AG04450 (cell line): Measurements from ENCODE around the gene DPF1. TPM values are rescaled to one million over a fixed set of nuclear protein-coding genes. Genes with fewer than 3 reads are reported as not detected.

Experiments
- CTCF ChIA-PET: fragments of 300-600, 350-600 bp; formaldehyde crosslinking; extraction: SDS; loops from one replicate; lab custom pipeline; 2022; ENCODE audit warnings: antibody characterized with exemption, inconsistent platforms; lab: Charles Lee
- POLR2A ChIA-PET: fragments of 350-600 bp; formaldehyde crosslinking; extraction: SDS; loops from one replicate; lab custom pipeline; 2021; ENCODE audit warnings: antibody characterized with exemption, inconsistent platforms; lab: Yijun Ruan, JAX
- DNase-seq: peaks from one replicate; pipeline ENCODE4 v3.0.0-alpha.2; 2011; ENCODE audit warnings: low read depth, low spot score
- H3K27ac ChIP-seq: one replicate; pipeline ENCODE4 v1.5.1; 2012; ENCODE audit warnings: low read depth, low read length, control low read depth
- H3K27me3 ChIP-seq: one replicate; pipeline ENCODE4 v1.6.0; 2012; ENCODE audit warnings: low read length; ENCODE audit not compliant: control insufficient read depth, insufficient read depth
- H3K4me3 ChIP-seq: 2 replicates; pipeline ENCODE4 v1.5.1; 2011; ENCODE audit warnings: mild to moderate bottlenecking, low read depth, low read length, control low read depth
- H3K9me3 ChIP-seq: 2 replicates; pipeline ENCODE4 v1.5.1; 2012; ENCODE audit warnings: low read length; ENCODE audit not compliant: control insufficient read depth, insufficient read depth
- polyA plus RNA-seq: library from polyadenylated mRNA; depleted of rRNA; stranded (reverse); fragments of >200 nt; gene quantifications from 2 replicates; pipeline ENCODE4 v1.2.3, GENCODE V29; 2011
- TF ChIP-seq, protein P1 (sequence below): IDR thresholded peaks from 2 replicates; pipeline ENCODE4 v1.5.1; 2011; ENCODE audit warnings: low read depth, low read length, control low read depth, inconsistent platforms

DPF1 gene
- polyA plus RNA-seq, 1 experiment: 1.4 TPM

DNA sequence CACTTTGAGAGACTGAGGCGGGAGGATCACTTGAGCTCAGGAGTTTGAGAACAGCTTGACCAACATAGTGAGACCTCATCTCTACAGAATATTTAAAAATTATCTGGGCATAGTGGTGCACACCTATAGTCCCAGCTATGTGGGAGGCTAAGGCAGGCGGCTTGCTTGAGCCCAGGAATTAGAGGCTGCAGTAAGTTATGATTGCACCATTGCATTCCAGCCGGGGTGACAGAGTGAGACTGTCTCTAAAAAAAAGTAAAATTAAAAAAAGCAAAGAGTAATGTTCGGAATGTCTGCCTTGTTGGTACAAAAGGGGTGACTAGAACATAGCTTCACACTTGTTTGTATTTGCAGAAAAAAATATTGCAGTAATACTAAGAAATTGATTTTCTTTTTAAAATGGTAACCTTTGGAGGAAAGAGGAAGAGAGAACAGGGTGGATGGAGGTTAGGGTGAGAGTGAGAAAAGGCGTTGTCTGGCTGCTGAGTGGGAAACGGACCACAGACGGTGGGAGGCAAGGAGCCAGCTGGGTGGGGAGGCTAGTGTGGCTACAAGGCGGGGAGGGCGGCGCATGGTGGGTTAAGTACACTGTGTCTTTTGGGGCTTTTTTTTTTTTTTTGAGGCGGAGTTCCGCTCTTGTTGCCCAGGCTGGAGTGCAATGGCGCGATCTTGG is 21.9 kb upstream of the DPF1 start:
- Histone ChIP-seq H3K27ac (no peak overlapping the region), H3K9me3 (no peaks in the 10 kb centered on the region), H3K4me3 (no peak overlapping the region), H3K27me3 (no peaks in the 10 kb centered on the region)
- ChIA-PET POLR2A (interaction anchor here (0.6 kb wide), 1 partner anchor 398 kb away, joined by 3 read pairs; no protein-coding TSS in a partner anchor), CTCF (interaction anchor here (1.0 to 5.5 kb wide), 2 partner anchors 87 to 139 kb away, joined by 3 to 123 read pairs; partner anchors contain the start of gene CATSPERG)
- DNase-seq: no peak
- TF ChIP-seq, protein P1, sequence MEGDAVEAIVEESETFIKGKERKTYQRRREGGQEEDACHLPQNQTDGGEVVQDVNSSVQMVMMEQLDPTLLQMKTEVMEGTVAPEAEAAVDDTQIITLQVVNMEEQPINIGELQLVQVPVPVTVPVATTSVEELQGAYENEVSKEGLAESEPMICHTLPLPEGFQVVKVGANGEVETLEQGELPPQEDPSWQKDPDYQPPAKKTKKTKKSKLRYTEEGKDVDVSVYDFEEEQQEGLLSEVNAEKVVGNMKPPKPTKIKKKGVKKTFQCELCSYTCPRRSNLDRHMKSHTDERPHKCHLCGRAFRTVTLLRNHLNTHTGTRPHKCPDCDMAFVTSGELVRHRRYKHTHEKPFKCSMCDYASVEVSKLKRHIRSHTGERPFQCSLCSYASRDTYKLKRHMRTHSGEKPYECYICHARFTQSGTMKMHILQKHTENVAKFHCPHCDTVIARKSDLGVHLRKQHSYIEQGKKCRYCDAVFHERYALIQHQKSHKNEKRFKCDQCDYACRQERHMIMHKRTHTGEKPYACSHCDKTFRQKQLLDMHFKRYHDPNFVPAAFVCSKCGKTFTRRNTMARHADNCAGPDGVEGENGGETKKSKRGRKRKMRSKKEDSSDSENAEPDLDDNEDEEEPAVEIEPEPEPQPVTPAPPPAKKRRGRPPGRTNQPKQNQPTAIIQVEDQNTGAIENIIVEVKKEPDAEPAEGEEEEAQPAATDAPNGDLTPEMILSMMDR: no peak

DNA sequence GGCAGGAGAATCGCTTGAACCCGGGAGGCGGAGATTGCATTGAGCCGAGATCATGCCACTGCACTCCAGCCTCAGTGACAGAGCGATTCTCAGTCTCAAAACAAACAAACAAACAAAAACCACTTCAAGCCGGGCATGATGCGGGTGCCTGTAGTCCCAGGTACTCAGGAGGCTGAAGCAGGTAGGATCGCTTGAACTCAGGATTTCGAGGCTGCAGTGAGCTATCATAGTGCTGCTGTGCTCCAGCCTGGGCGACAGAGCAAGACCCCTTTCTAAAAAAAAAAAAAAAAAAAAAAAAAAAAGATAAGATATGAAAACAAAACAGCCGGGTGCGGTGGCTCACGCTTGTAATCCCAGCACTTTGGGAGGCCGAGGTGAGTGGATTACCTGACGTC is 19.3 kb upstream of the DPF1 start:
- DNase-seq: no peak
- TF ChIP-seq, protein P1: no peak
- POLR2A ChIA-PET: interaction anchor here (0.7 kb wide), 1 partner anchor 145 kb away, joined by 3 read pairs; the partner anchor contains the start of gene SPRED3

DNA sequence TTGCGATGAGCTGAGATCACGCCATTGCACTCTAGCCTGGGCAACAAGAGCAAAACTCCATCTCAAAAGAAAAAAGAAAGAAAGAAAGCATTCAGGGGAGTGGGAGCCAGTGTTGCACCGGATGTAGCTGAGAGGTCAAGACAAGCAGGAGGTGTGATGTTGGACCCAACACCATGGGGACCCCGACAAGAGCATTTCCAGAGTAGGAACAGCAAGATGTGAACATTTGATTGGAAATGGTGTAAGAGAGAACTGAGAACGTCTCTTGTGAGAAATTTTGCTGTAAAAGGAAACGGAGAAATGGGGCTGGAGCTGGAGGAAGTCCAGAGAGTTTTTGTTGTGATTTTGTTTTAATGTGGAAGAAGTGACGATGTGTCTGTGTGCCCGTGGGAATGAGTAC is 15.8 kb upstream of the DPF1 start:
- H3K27ac ChIP-seq: no peak overlapping the region
- H3K27me3 ChIP-seq: no peaks in the 10 kb centered on the region
- DNase-seq: no peak
- POLR2A ChIA-PET: no interaction called here
- no peak overlapping the region for H3K4me3 ChIP-seq
- TF ChIP-seq, protein P1: no peak
- H3K9me3 ChIP-seq: no peaks in the 10 kb centered on the region
- CTCF ChIA-PET: interaction anchor here (1.2 kb wide), 1 partner anchor 96 kb away, joined by 5 read pairs; the partner anchor contains the start of gene CATSPERG

More for the DNA sequence above, 19.3 kb upstream of the DPF1 start:
- Histone ChIP-seq H3K27me3 (no peaks in the 10 kb centered on the region), H3K9me3 (no peaks in the 10 kb centered on the region), H3K27ac (no peak overlapping the region), H3K4me3 (no peak overlapping the region; the same call in 1 of the 2 replicates)
- CTCF ChIA-PET: interaction anchor here (0.6 to 5.5 kb wide), 23 partner anchors 10 to 341 kb away, joined by 3 to 123 read pairs (median 5); partner anchors contain the start of genes C19orf33, CATSPERG, FAM98C and GGN

DNA sequence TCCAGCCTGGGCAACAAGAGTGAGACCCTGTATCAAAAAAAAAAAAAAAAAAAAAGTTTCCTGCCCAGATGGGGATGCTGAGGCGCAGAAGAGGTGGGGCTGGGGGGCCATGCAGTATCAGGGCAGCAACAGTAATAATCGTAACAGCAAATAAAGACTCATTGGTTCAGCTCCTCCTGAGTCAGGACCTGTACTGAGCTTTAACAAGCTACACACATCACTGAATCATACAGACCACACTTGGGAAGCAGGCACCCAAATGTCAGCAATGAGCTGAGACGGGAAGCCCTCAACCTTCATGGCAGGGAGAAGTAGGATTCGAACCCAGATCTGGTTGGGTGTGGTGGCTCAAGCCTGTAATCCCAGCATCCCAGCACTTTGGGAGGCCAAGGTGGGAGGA is 10.6 kb upstream of the DPF1 start:
- no peak overlapping the region for H3K27ac ChIP-seq
- TF ChIP-seq, protein P1: no peak
- H3K9me3 ChIP-seq: no peaks in the 10 kb centered on the region
- CTCF ChIA-PET: interaction anchor here (0.6 to 4.7 kb wide), 14 partner anchors 9 to 696 kb away, joined by 3 to 46 read pairs (median 4); partner anchors contain the start of genes CATSPERG, FAM98C, GGN and MRPS12
- no peak for DNase-seq
- H3K4me3 ChIP-seq: no peak overlapping the region
- POLR2A ChIA-PET: interaction anchor here (0.7 kb wide), 1 partner anchor 153 kb away, joined by 6 read pairs; the partner anchor contains the start of gene GGN
- H3K27me3 ChIP-seq: peaks cover 5% of the 10 kb centered on the region
